AG04449 (cell line): ENCODE measurements around the gene EHD1.

ENCODE experiments used
- CTCF ChIA-PET: fragments of 350-600 bp; formaldehyde crosslinking; extraction: SDS; loops from one replicate; lab custom pipeline; 2021; ENCODE audit warnings: antibody characterized with exemption; lab: Yijun Ruan, JAX
- POLR2A ChIA-PET: fragments of 400-600, 350-600 bp; formaldehyde crosslinking; extraction: SDS; loops from one replicate; lab custom pipeline; 2020; ENCODE audit warnings: antibody characterized with exemption, inconsistent platforms; lab: Yijun Ruan, JAX
- DNase-seq: peaks from one replicate; pipeline ENCODE4 v3.0.0-alpha.2; 2010; ENCODE audit warnings: low read depth, low spot score
- H3K4me3 ChIP-seq: 2 replicates; pipeline ENCODE4 v1.5.1; 2011; ENCODE audit warnings: low read depth, mild to moderate bottlenecking, control low read depth, low read length
- CTCF ChIP-seq: IDR thresholded peaks from one replicate; pipeline ENCODE4 v1.5.1; 2011; ENCODE audit warnings: mild to moderate bottlenecking, moderate library complexity, low read length, control low read depth, inconsistent platforms; ENCODE audit not compliant: insufficient read depth; ENCODE audit errors: missing control alignments

The EHD1 gene

GRCh38 chr11:64905516-64906313 lies 27.3 kb upstream of the EHD1 start:
- no peak for TF ChIP-seq CTCF
- H3K4me3 ChIP-seq, result no peak overlapping the region
- DNase-seq, result no peak
- ChIA-PET POLR2A (no interaction called here), CTCF (interaction anchor here (1.8 to 4.9 kb wide), 3 partner anchors 11 to 58 kb away, joined by 4 to 35 read pairs (median 13); no protein-coding TSS in a partner anchor)

- POLR2A ChIA-PET, result no interaction called here
- no peak for TF ChIP-seq CTCF
- DNase-seq, result no peak
- H3K4me3 ChIP-seq, result no peak overlapping the region
- CTCF ChIA-PET, result interaction anchor here (0.8 to 4.9 kb wide), 4 partner anchors 9 to 58 kb away, joined by 4 to 35 read pairs (median 8); no protein-coding TSS in a partner anchor
These were observed 24.9 kb upstream of the EHD1 start for GRCh38 chr11:64903291-64903833.

GRCh38 chr11:64902102-64902900 lies 23.9 kb upstream of the EHD1 start:
- no peak overlapping the region for H3K4me3 ChIP-seq
- no peak for DNase-seq
- TF ChIP-seq CTCF, result no peak
- ChIA-PET CTCF (interaction anchor here (1.2 to 3.2 kb wide), 3 partner anchors 8 to 19 kb away, joined by 3 to 14 read pairs (median 6); no protein-coding TSS in a partner anchor), POLR2A (no interaction called here)

GRCh38 chr11:64900774-64901173 lies 22.4 kb upstream of the EHD1 start:
- TF ChIP-seq CTCF, result no peak
- H3K4me3 ChIP-seq, result no peak overlapping the region
- CTCF ChIA-PET, result interaction anchor here (1.5 to 3.2 kb wide), 2 partner anchors 13 to 14 kb away, joined by 5 to 14 read pairs; no protein-coding TSS in a partner anchor
- no peak for DNase-seq
- POLR2A ChIA-PET, result no interaction called here

GRCh38 chr11:64900263-64900678 lies 21.9 kb upstream of the EHD1 start:
- DNase-seq, result no peak

More at GRCh38 chr11:64900263-64900678, 21.9 kb upstream of the EHD1 start:
- no peak for TF ChIP-seq CTCF
- CTCF ChIA-PET, result interaction anchor here (0.9 to 3.2 kb wide), 3 partner anchors 12 to 53 kb away, joined by 5 to 14 read pairs (median 5); no protein-coding TSS in a partner anchor
- POLR2A ChIA-PET, result no interaction called here
- no peak overlapping the region for H3K4me3 ChIP-seq
